OCI-LY1 (cell line): ENCODE data around the gene ANKFY1.

Source experiments
- H2AFZ ChIP-seq: fragments of 200-600 bp; sonication (generic), shearing (Covaris generic); 2 replicates; pipeline ENCODE4 v1.6.0; 2014; ENCODE audit warnings: antibody characterized with exemption, mild to moderate bottlenecking, low read length
- H3F3A ChIP-seq: fragments of 200-600 bp; sonication (generic), shearing (Covaris generic); 2 replicates; pipeline ENCODE4 v1.6.0; 2014; ENCODE audit warnings: mild to moderate bottlenecking, antibody characterized with exemption, low read length, moderate library complexity; ENCODE audit not compliant: insufficient read depth
- H3K27ac ChIP-seq: fragments of 200-600 bp; sonication (generic); 2 replicates; pipeline ENCODE4 v1.5.1; 2014; ENCODE audit warnings: low read length, mixed run types, mild to moderate bottlenecking, low read depth; ENCODE audit not compliant: poor library complexity, severe bottlenecking
- H3K27me3 ChIP-seq: fragments of 200-600 bp; sonication (generic); 2 replicates; pipeline ENCODE4 v1.6.0; 2014; ENCODE audit warnings: antibody characterized with exemption, mild to moderate bottlenecking, low read length, moderate library complexity; ENCODE audit not compliant: insufficient read depth
- H3K36me3 ChIP-seq: fragments of 200-600 bp; sonication (generic); 2 replicates; pipeline ENCODE4 v1.6.1; 2014; ENCODE audit warnings: mild to moderate bottlenecking, antibody characterized with exemption, low read length, moderate library complexity, mixed read lengths; ENCODE audit not compliant: insufficient read depth
- H3K4me1 ChIP-seq: fragments of 200-600 bp; sonication (generic); 2 replicates; pipeline ENCODE4 v1.5.1; 2014; ENCODE audit warnings: mild to moderate bottlenecking, low read length, moderate library complexity; ENCODE audit not compliant: insufficient read depth, severe bottlenecking
- H3K4me2 ChIP-seq: fragments of 200-600 bp; sonication (generic), shearing (Covaris generic); 2 replicates; pipeline ENCODE4 v1.6.1; 2014; ENCODE audit warnings: low read length
- H3K4me3 ChIP-seq: fragments of 200-600 bp; sonication (generic); 2 replicates; pipeline ENCODE4 v1.5.1; 2014; ENCODE audit warnings: low read length, low read depth, mild to moderate bottlenecking, mixed read lengths; ENCODE audit not compliant: poor library complexity, severe bottlenecking
- H3K79me2 ChIP-seq: fragments of 200-600 bp; shearing (Covaris generic); 2 replicates; pipeline ENCODE4 v1.6.1; 2016; ENCODE audit warnings: mixed run types, low read length, mixed read lengths; ENCODE audit not compliant: insufficient read depth
- H3K9ac ChIP-seq: fragments of 200-600 bp; sonication (generic), shearing (Covaris generic); 2 replicates; pipeline ENCODE4 v1.6.1; 2014; ENCODE audit warnings: mild to moderate bottlenecking, low read length, mixed read lengths
- H3K9me2 ChIP-seq: fragments of 200-600 bp; sonication (generic), shearing (Covaris generic); 2 replicates; pipeline ENCODE4 v1.6.1; 2014; ENCODE audit warnings: low read depth, mild to moderate bottlenecking, low read length, mixed read lengths
- H3K9me3 ChIP-seq: fragments of 200-600 bp; shearing (Covaris generic); 2 replicates; pipeline ENCODE4 v1.6.1; 2014; ENCODE audit warnings: low read length, mixed read lengths
- H4K20me1 ChIP-seq: fragments of 200-600 bp; sonication (generic), shearing (Covaris generic); 2 replicates; pipeline ENCODE4 v1.6.0; 2016; ENCODE audit warnings: mild to moderate bottlenecking, low read length; ENCODE audit not compliant: insufficient read depth
- CTCF ChIP-seq: fragments of 200-600 bp; sonication (generic), shearing (Covaris generic); IDR thresholded peaks from 2 replicates; pipeline ENCODE4 v1.5.1; 2017; ENCODE audit warnings: mild to moderate bottlenecking, antibody characterized with exemption, low read length, moderate library complexity, mixed read lengths
- EZH2 ChIP-seq: fragments of 200-600 bp; sonication (generic), shearing (Covaris generic); IDR thresholded peaks from 2 replicates; pipeline ENCODE4 v1.8.0; 2017; ENCODE audit warnings: borderline replicate concordance, mixed run types, mild to moderate bottlenecking, antibody characterized with exemption, low read length, moderate library complexity, mixed read lengths

The ANKFY1 gene

DNA sequence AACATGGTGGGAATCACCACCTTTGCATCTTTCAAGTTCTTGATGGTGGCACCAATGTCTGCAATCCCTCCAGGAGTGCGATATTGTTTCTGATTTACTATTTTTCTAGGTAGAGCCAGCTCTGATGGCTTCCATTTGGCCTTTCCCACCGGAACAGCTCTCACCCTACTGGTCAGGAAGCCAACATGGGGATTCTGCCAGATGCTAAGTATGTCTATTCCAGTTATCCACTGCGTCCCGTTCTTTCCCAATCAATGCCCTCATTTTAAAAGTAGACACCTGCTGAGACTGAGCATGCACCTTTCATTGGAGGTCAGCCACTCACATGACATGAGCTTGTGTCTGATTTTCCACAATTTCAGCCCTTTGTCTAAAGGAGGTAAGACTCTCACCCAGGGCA lies 144.5 kb downstream of the ANKFY1 start:
- Histone ChIP-seq H2AFZ (no peak overlapping the region), H3K27ac (no peak overlapping the region), H3K36me3 (peaks cover 76% of the 10 kb centered on the region), H4K20me1 (no peaks in the 10 kb centered on the region), H3K4me2 (no peak overlapping the region), H3K4me1 (no peaks in the 10 kb centered on the region), H3K9me3 (no peaks in the 10 kb centered on the region), H3K9me2 (no peaks in the 10 kb centered on the region), H3K4me3 (no peak overlapping the region), H3K9ac (no peak overlapping the region), H3F3A (no peaks in the 10 kb centered on the region), H3K27me3 (no peaks in the 10 kb centered on the region), H3K79me2 (no peaks in the 10 kb centered on the region)
- no peak for TF ChIP-seq EZH2

GRCh38 chr17:4118015-4118743 lies 145.6 kb downstream of the ANKFY1 start:
- H3K9ac ChIP-seq = no peak overlapping the region
- H3K9me2 ChIP-seq = no peaks in the 10 kb centered on the region
- H3K27me3 ChIP-seq = no peaks in the 10 kb centered on the region
- H3F3A ChIP-seq = no peaks in the 10 kb centered on the region
- H3K79me2 ChIP-seq = no peaks in the 10 kb centered on the region
- H3K36me3 ChIP-seq = peaks cover 78% of the 10 kb centered on the region
- no peak overlapping the region for H3K4me2 ChIP-seq
- TF ChIP-seq EZH2 (no peak), CTCF (no peak)
- H3K27ac ChIP-seq = no peak overlapping the region
- no peaks in the 10 kb centered on the region for H3K9me3 ChIP-seq
- no peak overlapping the region for H3K4me3 ChIP-seq
- no peaks in the 10 kb centered on the region for H3K4me1 ChIP-seq
- H2AFZ ChIP-seq = no peak overlapping the region
- no peaks in the 10 kb centered on the region for H4K20me1 ChIP-seq

GRCh38 chr17:4116516-4116915 lies 147.3 kb downstream of the ANKFY1 start:
- no peaks in the 10 kb centered on the region for H4K20me1 ChIP-seq
- no peaks in the 10 kb centered on the region for H3K27me3 ChIP-seq
- H3K4me2 ChIP-seq = no peak overlapping the region
- no peak overlapping the region for H2AFZ ChIP-seq
- H3K79me2 ChIP-seq = no peaks in the 10 kb centered on the region
- H3K9ac ChIP-seq = no peak overlapping the region
- no peak overlapping the region for H3K4me3 ChIP-seq
- peaks cover 78% of the 10 kb centered on the region for H3K36me3 ChIP-seq
- H3K4me1 ChIP-seq = no peaks in the 10 kb centered on the region
- H3K9me2 ChIP-seq = no peaks in the 10 kb centered on the region
- H3K27ac ChIP-seq = no peak overlapping the region
- H3F3A ChIP-seq = no peaks in the 10 kb centered on the region
- H3K9me3 ChIP-seq = no peaks in the 10 kb centered on the region
- TF ChIP-seq CTCF (no peak; the same call in 1 of the 2 replicates), EZH2 (no peak)
